GM19463 (cell line): ENCODE results near the gene HHATL.

Source experiments
- ATAC-seq: cut with Tn5 transposase; IDR thresholded peaks from one replicate; pipeline ENCODE4 v1.9.1; 2021; ENCODE audit warnings: mild to moderate bottlenecking, moderate library complexity; ENCODE audit not compliant: unreplicated experiment

The HHATL gene

DNA sequence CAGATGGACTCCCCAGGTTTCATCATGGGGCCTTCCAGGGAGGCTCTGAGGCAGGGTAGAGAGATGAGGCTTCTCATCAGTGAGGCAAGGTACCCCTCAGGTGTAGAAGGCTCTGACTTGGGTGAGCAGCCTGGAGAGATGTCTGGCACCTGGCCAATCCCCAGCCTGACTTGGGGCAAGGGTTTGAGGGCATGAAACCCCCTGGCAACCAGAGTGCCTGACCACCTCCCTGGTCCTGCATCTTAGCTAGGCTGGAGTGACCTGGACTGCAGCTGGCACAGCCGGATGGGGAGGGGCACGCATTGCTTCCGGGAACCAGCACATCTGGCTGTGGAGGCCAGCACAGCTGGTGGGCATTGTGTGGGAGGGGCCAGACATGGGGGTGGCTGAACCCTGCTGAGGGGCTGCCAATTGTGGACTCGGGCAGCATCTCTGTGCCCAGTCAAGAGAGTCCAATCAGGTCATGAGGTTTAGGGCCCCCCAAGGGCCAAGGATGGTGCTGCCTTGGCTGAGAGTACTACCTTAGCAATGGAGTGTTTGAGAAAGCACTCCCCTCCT, 47.2 kb downstream of the HHATL start:
- no peak for ATAC-seq

DNA sequence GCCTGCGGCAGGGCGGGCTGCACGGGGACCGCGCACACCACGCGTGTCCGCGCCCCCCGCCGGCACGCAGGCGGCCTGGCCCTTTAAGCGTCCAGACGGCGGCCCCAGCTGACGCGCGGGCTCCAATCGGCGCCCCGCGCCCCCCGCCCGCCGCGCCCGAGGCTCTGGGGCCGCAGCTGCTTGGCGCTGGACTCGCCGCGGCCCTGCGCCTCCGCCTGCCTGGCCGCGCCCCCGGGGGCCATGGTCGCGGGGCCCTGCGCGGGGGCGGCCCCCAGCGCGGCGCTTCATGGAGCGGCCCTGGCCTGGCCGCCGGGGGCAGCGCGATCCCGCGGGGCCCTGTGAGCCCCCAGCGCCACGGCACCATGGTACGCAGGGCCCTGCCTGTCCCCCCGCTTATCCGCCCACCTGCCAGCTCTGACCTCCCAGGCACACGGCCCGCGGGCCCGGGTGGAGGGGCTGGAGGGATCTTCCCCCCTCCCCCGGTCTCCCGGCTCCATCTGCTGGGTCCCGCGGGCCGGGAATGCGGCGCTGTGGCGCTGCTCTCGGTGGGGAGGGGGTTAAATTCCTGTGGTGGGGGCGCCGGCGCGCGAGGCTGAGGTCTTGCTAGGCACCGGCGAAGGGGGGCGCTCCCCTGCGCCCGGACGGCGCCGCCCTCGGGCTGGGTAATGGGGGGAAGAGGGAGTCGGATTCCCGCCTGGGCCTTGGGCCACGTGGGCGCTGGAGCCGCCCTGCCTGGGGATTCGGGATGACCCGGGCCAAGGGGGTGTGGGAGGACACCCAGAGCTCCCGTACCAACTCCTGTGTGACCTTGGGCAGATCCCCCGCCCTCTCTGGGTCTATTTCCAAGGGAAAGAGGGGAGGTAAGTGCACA, 48.0 kb downstream of the HHATL start:
- ATAC-seq: peak; percentile 29

DNA sequence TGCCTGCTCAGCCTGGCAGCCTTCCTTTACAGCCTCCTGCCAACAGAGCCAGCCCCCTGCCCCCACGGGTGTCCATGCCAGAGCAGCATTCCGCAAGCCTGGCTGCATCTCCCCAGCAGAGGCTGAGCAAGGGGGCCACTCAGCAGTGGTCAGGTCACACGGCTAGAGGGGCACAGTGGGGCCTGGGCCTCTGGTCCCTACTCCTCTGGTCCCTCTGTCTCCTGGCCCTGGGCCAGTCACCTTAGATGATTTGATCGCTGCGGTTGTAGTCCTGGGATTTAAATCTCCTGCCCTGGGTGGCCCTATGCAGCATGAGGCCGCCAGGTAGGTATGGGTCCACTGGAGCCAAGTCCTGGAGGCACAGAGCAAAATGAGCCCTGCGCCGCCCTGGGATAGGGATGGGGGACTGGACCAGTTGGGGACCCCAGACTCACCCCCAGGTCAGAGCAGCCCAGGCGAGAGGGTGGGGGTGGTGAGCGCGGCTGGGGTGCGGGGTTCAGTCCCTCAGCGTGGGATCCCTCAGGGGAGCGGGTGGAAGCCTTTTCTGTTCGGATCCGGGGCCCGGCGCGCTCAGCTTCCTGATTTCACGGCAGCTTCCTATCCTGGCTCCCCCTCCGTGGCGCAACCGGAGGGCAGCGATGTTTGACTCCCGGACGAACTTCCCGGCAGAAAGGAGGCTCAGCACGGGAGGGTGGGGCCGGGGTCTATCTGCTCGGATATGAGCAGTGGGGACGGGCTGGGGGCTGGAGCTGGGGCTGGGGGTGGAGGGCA, 48.9 kb downstream of the HHATL start, which contains the start of gene ZBTB47:
TSS of gene ZBTB47 (plus strand) at position 138 of the 771 bp plus-strand sequence. CDS start 4,659 bp downstream, outside the sequence.
- peak; percentile 12 for ATAC-seq

DNA sequence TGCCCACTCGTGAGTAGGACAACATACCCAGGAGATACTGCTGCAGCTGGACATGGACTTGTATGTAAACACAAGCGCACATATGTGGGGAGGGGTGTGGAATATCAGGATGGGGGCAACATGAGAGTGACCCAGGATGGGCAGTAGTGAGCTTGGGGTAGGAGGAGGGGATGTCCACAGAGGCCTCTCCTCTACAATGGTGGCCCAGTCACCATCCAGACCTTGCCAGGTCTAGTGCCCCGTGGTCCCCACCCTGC, 49.4 kb downstream of the HHATL start:
- no peak for ATAC-seq

DNA sequence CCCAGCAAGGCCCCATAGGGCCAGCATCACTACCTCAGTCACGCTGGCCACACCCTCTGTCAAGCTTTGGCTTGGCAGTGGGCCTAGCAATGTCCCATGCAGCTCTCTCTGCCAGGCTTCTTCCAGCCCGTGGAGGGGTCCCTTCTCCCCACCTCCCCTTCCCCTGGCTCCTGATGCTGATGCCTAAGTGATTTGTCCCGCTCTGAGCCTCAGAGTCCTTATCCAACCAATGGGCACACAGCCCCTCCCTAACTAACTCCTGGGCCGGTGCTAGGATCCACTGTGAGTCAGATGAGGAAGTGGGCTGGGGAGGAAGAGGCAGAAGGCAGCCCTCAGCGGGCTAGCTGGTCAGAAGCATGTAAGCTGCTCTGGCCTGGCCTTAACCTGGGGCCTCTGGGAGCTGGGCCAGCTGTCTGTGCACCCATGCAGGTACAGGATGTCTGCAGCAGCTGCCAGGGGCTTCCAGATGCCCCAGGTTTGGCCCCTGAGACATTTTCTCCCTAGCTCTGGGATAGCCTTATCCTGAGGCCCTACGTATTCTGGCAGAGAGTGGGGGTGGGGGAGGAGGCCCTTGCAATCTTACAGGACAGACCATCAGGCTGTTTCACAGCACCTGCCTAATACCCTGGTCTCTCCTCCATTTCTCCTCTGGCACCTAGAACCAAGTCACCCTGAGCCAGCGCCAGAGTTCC, 49.8 kb downstream of the HHATL start:
- ATAC-seq: peak; percentile 69

DNA sequence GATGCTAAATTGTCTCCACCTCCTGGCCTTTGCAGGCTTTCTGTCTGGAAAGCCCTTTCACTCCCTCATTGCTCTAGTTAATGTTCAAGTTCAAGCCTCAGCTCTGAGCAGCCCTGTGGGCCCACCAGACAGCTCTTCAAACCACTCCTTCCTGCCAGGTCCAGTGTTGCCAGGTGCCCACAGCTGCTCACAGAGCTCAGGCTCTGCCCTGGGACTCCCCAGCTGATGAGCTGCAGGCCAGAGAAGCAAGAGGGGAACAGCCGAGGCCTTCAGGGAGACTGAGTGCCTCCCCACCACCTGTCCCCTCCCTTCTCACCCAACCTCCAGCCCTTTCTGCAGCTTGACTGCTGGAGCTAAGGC, 50.4 kb downstream of the HHATL start:
- ATAC-seq: peak; percentile 12

DNA sequence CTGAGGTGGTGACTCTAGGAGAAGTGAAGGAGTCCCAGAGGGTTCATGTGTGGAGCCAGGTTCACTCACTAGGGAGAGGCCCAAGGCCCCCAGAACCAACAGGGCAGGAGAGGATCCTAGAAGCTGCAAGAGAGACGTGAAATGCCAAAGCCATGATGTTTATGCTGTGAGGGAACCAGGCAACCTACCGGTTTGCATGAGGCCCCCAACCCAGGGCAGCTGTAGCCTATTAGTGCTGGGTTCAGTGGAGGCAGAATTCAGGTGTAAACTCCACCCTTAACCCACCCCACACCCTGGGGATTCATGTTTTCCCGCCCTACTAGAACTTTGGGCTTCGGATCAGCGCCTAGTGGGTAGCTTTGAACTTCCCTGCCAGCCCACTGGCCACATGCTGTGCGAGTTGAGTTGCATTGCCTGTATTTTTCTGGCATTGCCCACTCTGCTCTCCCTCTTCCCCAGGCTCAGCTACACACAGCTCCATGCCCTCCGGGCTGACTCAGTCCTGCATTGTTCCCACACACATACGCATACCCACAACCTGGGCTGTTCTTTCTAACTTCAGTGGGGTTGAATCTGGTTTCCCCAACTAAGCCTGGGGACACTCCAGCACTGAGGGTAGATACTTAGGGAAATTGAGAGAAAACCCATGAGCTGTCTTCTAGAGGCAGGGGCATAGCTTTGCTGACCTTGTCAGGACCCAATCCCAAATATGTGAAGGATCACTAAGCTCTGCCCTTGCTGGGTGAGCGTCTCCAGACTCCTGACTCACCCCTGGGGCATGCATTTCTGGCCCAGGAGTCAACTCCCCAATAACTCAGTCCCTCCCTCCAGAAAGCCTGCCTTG, 51.1 kb downstream of the HHATL start:
- no peak for ATAC-seq

DNA sequence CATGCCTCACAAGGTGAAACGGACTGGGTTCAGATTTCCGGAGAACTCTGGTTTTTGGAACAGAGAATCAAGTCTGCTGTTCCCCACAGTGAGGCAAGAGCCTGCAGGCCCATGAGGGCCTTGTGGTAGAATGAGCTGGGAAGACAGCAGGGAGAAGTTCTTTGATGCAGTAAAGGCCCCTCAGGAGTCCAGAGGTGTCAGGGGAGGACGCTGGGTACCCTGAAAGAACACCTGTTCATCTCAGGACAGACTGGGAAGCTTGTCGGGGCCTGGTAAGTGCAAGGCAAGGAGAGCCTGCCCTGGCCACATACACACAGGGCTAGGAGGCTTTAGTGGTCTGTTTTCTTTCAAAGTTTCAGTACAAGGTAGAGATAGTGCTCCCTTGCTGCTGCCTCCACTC, 52.8 kb downstream of the HHATL start:
- no peak for ATAC-seq

DNA sequence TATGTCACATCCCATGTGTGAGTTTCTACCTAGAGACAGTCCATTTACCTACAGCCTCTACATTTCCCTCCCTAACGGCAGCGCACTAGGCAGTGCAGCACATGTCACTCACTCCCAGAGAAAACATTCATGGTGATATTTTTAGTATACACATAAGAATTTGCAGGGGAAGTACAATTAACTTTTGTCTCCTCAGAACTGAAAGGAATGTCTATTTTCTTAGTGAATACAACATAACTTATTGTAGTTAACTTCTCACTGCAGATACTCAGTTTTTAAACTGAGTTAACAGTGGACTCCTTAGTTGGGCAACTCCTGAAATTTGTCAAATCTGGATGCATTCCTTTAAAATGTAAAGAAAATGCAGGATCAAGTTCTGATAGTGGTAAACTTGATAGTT, 53.6 kb downstream of the HHATL start:
- no peak for ATAC-seq

DNA sequence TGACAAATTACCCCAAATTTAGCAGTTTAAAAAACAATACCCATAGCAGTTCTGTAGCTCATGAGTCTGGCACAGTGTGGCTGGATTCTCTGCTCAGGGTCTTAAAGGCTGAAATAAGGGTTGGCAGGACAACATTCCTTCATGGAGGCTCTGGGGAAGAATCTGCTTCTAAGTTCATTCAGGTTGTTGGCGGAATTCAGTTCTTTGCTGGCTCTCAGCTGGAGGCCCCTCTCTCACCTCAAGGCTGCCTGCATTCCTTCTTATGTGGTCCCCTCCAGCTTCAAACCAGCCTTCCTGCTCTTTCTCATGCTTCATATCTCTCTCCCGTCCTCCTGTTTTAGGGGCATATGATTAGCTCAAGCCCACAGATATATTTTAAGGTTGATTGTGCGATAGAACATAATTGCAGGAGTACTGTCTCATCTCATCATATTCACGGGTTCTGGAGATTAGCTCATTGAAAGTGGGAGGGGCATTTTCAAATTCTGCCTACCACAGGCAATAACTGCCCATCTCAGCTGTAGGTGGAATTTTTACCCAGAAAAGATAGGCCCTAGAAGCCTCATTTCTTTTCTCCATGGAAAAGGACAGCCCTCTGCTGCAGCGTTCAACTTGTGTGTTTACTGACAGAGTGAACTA, 54.7 kb downstream of the HHATL start:
- ATAC-seq: no peak
